Measurements from ENCODE around the gene BMP6. TPM values are rescaled to one million over a fixed set of nuclear protein-coding genes. Genes with fewer than 3 reads are reported as not detected.

The BMP6 gene
- total and polyA plus RNA-seq, 7 donors: 0.64 to 5.3 (median 2.2) TPM; not detected in 2

GRCh38 chr6:7910654-7911344 lies 184.9 kb downstream of the BMP6 start, which contains the start of gene TXNDC5:
TSS of gene TXNDC5 (minus strand) at chr6:7910788. CDS start at chr6:7910776, 12 bp downstream.
- Histone ChIP-seq H3K27me3 (no peaks in the 10 kb centered on the region), H3K36me3 (no peaks in the 10 kb centered on the region), H3K27ac (peak within 1 kb of the TSS; percentile 73 to 85 (median 79)), H3K4me3 (peak within 1 kb of the TSS; percentile 53 to 98 (median 88)), H3K4me1 (peaks cover 0 to 15% (median 15%) of the 10 kb centered on the region in 4 donors), H3K9me3 (no peaks in the 10 kb centered on the region)
- no peak for TF ChIP-seq POLR2A (IDR thresholded peaks at IDR 0.05)
- TF ChIP-seq POLR2AphosphoS5 (IDR thresholded peaks at IDR 0.05): peak in 2 of 4 donors; percentile 20 to 49
- 1 to 2% methylated on average over 75 of the region's 75 CpGs for WGBS, 2 donors
- peak; percentile 83 for DNase-seq
- intact Hi-C loops (cut with DNase I): loop anchor here (5.0 kb wide), 2 partner anchors 87 to 152 kb away; partner anchors contain the start of gene BLOC1S5

GRCh38 chr6:7911345-7911725 lies 185.4 kb downstream of the BMP6 start:
- Histone ChIP-seq H3K36me3 (no peaks in the 10 kb centered on the region), H3K27me3 (no peaks in the 10 kb centered on the region), H3K9me3 (no peaks in the 10 kb centered on the region), H3K4me1 (peaks cover 0 to 15% (median 15%) of the 10 kb centered on the region in 4 donors), H3K4me3 (peak overlapping the region in 3 of 4 donors; percentile 84 to 98 (median 93)), H3K27ac (peak overlapping the region; percentile 73 to 85 (median 79))
- WGBS, 2 donors: 23 to 73% methylated on average over 11 of the region's 11 CpGs
- DNase-seq: no peak
- intact Hi-C loops (cut with DNase I): loop anchor here (5.0 kb wide), 2 partner anchors 86 to 151 kb away; partner anchors contain the start of gene BLOC1S5
- TF ChIP-seq POLR2AphosphoS5 (IDR thresholded peaks at IDR 0.05) (no peak), POLR2A (IDR thresholded peaks at IDR 0.05) (no peak), EP300 (IDR thresholded peaks at IDR 0.05) (no peak)
- TF ChIP-seq, protein P1, sequence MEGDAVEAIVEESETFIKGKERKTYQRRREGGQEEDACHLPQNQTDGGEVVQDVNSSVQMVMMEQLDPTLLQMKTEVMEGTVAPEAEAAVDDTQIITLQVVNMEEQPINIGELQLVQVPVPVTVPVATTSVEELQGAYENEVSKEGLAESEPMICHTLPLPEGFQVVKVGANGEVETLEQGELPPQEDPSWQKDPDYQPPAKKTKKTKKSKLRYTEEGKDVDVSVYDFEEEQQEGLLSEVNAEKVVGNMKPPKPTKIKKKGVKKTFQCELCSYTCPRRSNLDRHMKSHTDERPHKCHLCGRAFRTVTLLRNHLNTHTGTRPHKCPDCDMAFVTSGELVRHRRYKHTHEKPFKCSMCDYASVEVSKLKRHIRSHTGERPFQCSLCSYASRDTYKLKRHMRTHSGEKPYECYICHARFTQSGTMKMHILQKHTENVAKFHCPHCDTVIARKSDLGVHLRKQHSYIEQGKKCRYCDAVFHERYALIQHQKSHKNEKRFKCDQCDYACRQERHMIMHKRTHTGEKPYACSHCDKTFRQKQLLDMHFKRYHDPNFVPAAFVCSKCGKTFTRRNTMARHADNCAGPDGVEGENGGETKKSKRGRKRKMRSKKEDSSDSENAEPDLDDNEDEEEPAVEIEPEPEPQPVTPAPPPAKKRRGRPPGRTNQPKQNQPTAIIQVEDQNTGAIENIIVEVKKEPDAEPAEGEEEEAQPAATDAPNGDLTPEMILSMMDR (IDR thresholded peaks at IDR 0.05): no peak

- H3K36me3 ChIP-seq: no peaks in the 10 kb centered on the region
- peak; percentile 76 for DNase-seq
- 86 to 92% methylated on average over 6 of the region's 6 CpGs for WGBS, 2 donors
- H3K4me1 ChIP-seq: peaks cover 0 to 15% (median 15%) of the 10 kb centered on the region in 4 donors
- no peak overlapping the region for H3K4me3 ChIP-seq
- no peaks in the 10 kb centered on the region for H3K9me3 ChIP-seq
- no peaks in the 10 kb centered on the region for H3K27me3 ChIP-seq
- TF ChIP-seq POLR2AphosphoS5 (IDR thresholded peaks at IDR 0.05) (peak in 2 of 4 donors; percentile 17 to 21), POLR2A (IDR thresholded peaks at IDR 0.05) (no peak)
- no peak overlapping the region for H3K27ac ChIP-seq
- intact Hi-C loops (cut with DNase I): loop anchor here (5.0 kb wide), 2 partner anchors 85 to 150 kb away; partner anchors contain the start of gene BLOC1S5
Observed at GRCh38 chr6:7912024-7912423, 186.1 kb downstream of the BMP6 start.

DNA sequence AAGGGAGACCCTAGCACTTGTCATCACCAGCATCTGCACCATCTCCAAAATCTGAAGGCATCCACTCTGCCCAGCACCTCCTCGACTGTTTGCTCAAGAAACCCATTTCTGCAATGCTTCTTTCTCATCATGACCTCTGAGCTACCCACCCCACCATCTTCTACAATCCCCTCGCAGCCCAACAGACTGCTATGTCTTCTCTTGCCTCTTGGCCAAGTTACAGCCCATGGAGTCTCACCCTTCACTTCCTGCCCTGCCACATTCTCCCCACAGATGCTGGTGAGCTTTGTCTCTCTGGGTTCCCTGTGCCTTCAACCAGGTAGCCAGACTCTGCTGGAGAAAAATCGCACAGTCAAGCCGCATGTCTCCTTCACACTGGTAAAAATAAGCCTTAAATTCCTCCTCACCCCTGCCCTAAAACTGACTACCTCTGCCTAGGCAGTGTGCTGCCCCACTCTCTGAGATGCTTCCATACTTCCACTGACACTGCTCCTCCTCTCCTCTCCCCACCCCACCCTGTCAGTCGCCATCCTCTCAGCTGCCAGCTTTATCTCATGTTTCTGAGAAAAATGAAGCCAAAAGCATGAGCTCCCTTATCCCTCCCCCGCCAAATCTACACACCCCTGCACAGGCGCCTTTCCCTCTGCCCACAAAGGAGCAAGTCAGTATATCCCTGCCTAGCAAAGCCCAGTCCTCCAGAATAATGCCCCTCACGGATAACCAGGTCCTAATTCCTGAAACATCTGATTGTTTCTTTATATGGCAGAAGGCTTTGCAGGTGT lies 187.0 kb downstream of the BMP6 start:
- no peak for DNase-seq
- H3K36me3 ChIP-seq: no peaks in the 10 kb centered on the region
- no peaks in the 10 kb centered on the region for H3K27me3 ChIP-seq
- WGBS, 2 donors: 82 to 88% methylated on average over 8 of the region's 8 CpGs
- TF ChIP-seq, protein P1 (IDR thresholded peaks at IDR 0.05): no peak
- no peak for TF ChIP-seq EP300 (IDR thresholded peaks at IDR 0.05)
- TF ChIP-seq POLR2A (IDR thresholded peaks at IDR 0.05): no peak
- no peak for TF ChIP-seq POLR2AphosphoS5 (IDR thresholded peaks at IDR 0.05)
- no peak overlapping the region for H3K4me3 ChIP-seq
- no peak overlapping the region for H3K27ac ChIP-seq
- intact Hi-C loops (cut with DNase I): loop anchor here (5.0 kb wide), 2 partner anchors 84 to 149 kb away; partner anchors contain the start of gene BLOC1S5
- peaks cover 0 to 15% (median 15%) of the 10 kb centered on the region in 4 donors for H3K4me1 ChIP-seq
- no peaks in the 10 kb centered on the region for H3K9me3 ChIP-seq

- H3K4me3 ChIP-seq: no peak overlapping the region
- intact Hi-C loops (cut with DNase I): loop anchor here (5.0 kb wide), 2 partner anchors 83 to 148 kb away; partner anchors contain the start of gene BLOC1S5
- no peaks in the 10 kb centered on the region for H3K36me3 ChIP-seq
- WGBS, 2 donors: 54 to 79% methylated on average over 5 of the region's 5 CpGs
- TF ChIP-seq, protein P1 (IDR thresholded peaks at IDR 0.05): no peak
- TF ChIP-seq POLR2A (IDR thresholded peaks at IDR 0.05) (no peak), EP300 (IDR thresholded peaks at IDR 0.05) (no peak), POLR2AphosphoS5 (IDR thresholded peaks at IDR 0.05) (no peak)
- H3K9me3 ChIP-seq: no peaks in the 10 kb centered on the region
- no peaks in the 10 kb centered on the region for H3K27me3 ChIP-seq
- H3K4me1 ChIP-seq: peaks cover 0 to 12% (median 4%) of the 10 kb centered on the region in 4 donors
- DNase-seq: no peak
- no peak overlapping the region for H3K27ac ChIP-seq
Observed at GRCh38 chr6:7914311-7914710, 188.4 kb downstream of the BMP6 start.

Data from sigmoid colon (tissue), 7 donors.